Endothelial cell of umbilical vein (primary cell): ENCODE results near the gene PLEKHA7. TPM values are rescaled to one million over a fixed set of nuclear protein-coding genes. Genes with fewer than 3 reads are reported as not detected.

Experiments
- BruUV-seq: library from RNA; stranded (reverse); fragments of 400-500 nt; replicated peaks from 2 replicates; lab custom pipeline; 2021; lab: Mats Ljungman, UMichigan
- CTCF ChIA-PET: fragments of 300-600, 350-600 bp; sonication (Branson Sonifier 250); formaldehyde crosslinking; loops from one replicate; lab custom pipeline; 2021; ENCODE audit warnings: antibody characterized with exemption, inconsistent platforms; lab: Charles Lee
- POLR2A ChIA-PET: fragments of 300-600, 350-600 bp; sonication (Branson Sonifier 250); formaldehyde crosslinking; loops from one replicate; lab custom pipeline; 2021; ENCODE audit warnings: antibody characterized with exemption, inconsistent platforms; lab: Charles Lee
- DNase-seq: peaks from one replicate; pipeline ENCODE4 v3.0.0-alpha.2; 2011; ENCODE audit warnings: low read depth, low spot score
- FAIRE-seq: peaks from 2 replicates; lab custom pipeline; 2011; peaks lifted over from hg19 to GRCh38; lab: Jason Lieb, UNC
- H2AFZ ChIP-seq: 2 replicates; pipeline ENCODE4 v1.6.0; 2012; ENCODE audit warnings: low read depth, low read length, control low read depth, inconsistent platforms
- H3K27ac ChIP-seq: 2 replicates; pipeline ENCODE4 v1.5.1; 2011; ENCODE audit warnings: low read depth, mild to moderate bottlenecking, control low read depth, low read length, moderate library complexity; ENCODE audit not compliant: insufficient read depth
- H3K27me3 ChIP-seq, 2 experiments: 2 replicates each; pipeline versions ENCODE4 v1.6.0 to v1.6.1; 2011; ENCODE audit warnings: low read length in 2 of 2, mixed read lengths in 1 of 2; ENCODE audit not compliant: control insufficient read depth in 2 of 2, insufficient read depth in 2 of 2
- H3K36me3 ChIP-seq, 2 experiments: 2 replicates in 1 of 2; 3 replicates in 1 of 2; pipeline ENCODE4 v1.5.1; 2011; ENCODE audit warnings: low read length in 2 of 2, mild to moderate bottlenecking in 1 of 2, moderate library complexity in 1 of 2; ENCODE audit not compliant: control insufficient read depth in 2 of 2, insufficient read depth in 2 of 2; ENCODE audit errors: extremely low read depth in 1 of 2
- H3K4me1 ChIP-seq: 3 replicates; pipeline ENCODE4 v1.5.1; 2011; ENCODE audit warnings: mild to moderate bottlenecking, low read length; ENCODE audit not compliant: control insufficient read depth, insufficient read depth; ENCODE audit errors: extremely low read depth
- H3K4me2 ChIP-seq: 2 replicates; pipeline ENCODE4 v1.6.1; 2011; ENCODE audit warnings: low read length, control low read depth, mixed read lengths; ENCODE audit not compliant: insufficient read depth
- H3K4me3 ChIP-seq, 3 experiments: fragments of 200-600 bp in 1 of 3; sonication (generic), shearing (Covaris generic) in 1 of 3; replicated peaks in 1 of 3; 2 replicates each; pipeline ENCODE4 v1.5.1; 2011 to 2016; ENCODE audit warnings: control low read depth in 3 of 3, low read length in 3 of 3, mild to moderate bottlenecking in 2 of 3, inconsistent platforms in 1 of 3, low read depth in 1 of 3, moderate library complexity in 1 of 3; ENCODE audit not compliant: insufficient read depth in 1 of 3
- H3K79me2 ChIP-seq: 2 replicates; pipeline ENCODE4 v1.6.0; 2012; ENCODE audit warnings: low read length, inconsistent platforms; ENCODE audit not compliant: control insufficient read depth, insufficient read depth
- H3K9ac ChIP-seq: replicated peaks from 2 replicates; pipeline ENCODE3; 2011; ENCODE audit warnings: low read length, control low read depth; ENCODE audit not compliant: insufficient read depth; ENCODE audit errors: extremely low read depth
- H3K9me1 ChIP-seq: replicated peaks from 3 replicates; pipeline ENCODE4 v1.6.0; 2011; ENCODE audit warnings: mild to moderate bottlenecking, low read length; ENCODE audit not compliant: control insufficient read depth, insufficient read depth; ENCODE audit errors: extremely low read depth
- H3K9me3 ChIP-seq: replicated peaks from 2 replicates; pipeline ENCODE4 v1.5.1; 2012; ENCODE audit warnings: low read length, inconsistent platforms; ENCODE audit not compliant: control insufficient read depth, insufficient read depth
- H4K20me1 ChIP-seq: replicated peaks from 2 replicates; pipeline ENCODE3; 2011; ENCODE audit warnings: mild to moderate bottlenecking, low read length; ENCODE audit not compliant: control insufficient read depth, insufficient read depth; ENCODE audit errors: extremely low read depth
- CTCF ChIP-seq, 2 donors: IDR thresholded peaks; 1 replicate in 1 of 2; 2 replicates in 1 of 2; pipeline ENCODE4 v1.5.1; 2011; ENCODE audit warnings: low read length in 2 of 2, mild to moderate bottlenecking in 2 of 2, moderate library complexity in 2 of 2, control low read depth in 1 of 2, inconsistent platforms in 1 of 2, low read depth in 1 of 2; ENCODE audit not compliant: insufficient read depth in 1 of 2; ENCODE audit errors: extremely low read depth in 1 of 2
- EZH2 ChIP-seq: IDR thresholded peaks from 2 replicates; pipeline ENCODE4 v1.6.1; 2012; ENCODE audit warnings: borderline replicate concordance, low read depth, mild to moderate bottlenecking, moderate library complexity, low read length, inconsistent platforms; ENCODE audit not compliant: severe bottlenecking
- FOS ChIP-seq: IDR thresholded peaks from 2 replicates; pipeline ENCODE4 v1.6.1; 2011; ENCODE audit warnings: mild to moderate bottlenecking, low read length, moderate library complexity, borderline replicate concordance; ENCODE audit not compliant: insufficient read depth
- GATA2 ChIP-seq: IDR thresholded peaks from 2 replicates; pipeline ENCODE4 v1.7.0; 2011; ENCODE audit warnings: low read depth, mild to moderate bottlenecking, moderate library complexity, mixed read lengths, low read length; ENCODE audit not compliant: insufficient read length, insufficient read depth
- JUN ChIP-seq: IDR thresholded peaks from 2 replicates; pipeline ENCODE4 v1.6.1; 2011; ENCODE audit warnings: borderline replicate concordance, low read depth; ENCODE audit not compliant: insufficient read length, insufficient read depth
- MAX ChIP-seq: IDR thresholded peaks from 2 replicates; pipeline ENCODE4 v1.6.1; 2011; ENCODE audit not compliant: insufficient read depth, insufficient read length
- MYC ChIP-seq: IDR thresholded peaks from one replicate; pipeline ENCODE4 v1.6.1; 2011; ENCODE audit warnings: mild to moderate bottlenecking, low read depth, low read length
- POLR2A ChIP-seq: IDR thresholded peaks from 2 replicates; pipeline ENCODE4 v1.6.1; 2012; ENCODE audit warnings: low read depth, mild to moderate bottlenecking, control low read depth, low read length
- POLR2AphosphoS5 ChIP-seq: IDR thresholded peaks from 2 replicates; pipeline ENCODE4 v1.6.1; 2012; ENCODE audit warnings: low read depth, mild to moderate bottlenecking, control low read depth, low read length, moderate library complexity; ENCODE audit not compliant: insufficient read depth
- dilution Hi-C: fragments of 300-500 bp; cut with MboI; formaldehyde crosslinking; loops from one replicate; pipeline ENCODE4 v1.15.0; 2019; ENCODE audit warnings: low sequenced_read_pairs; ENCODE audit not compliant: extremely low pct_ligation_motif_present
- intact Hi-C: fragments of 100-400 bp; cut with micrococcal nuclease; formaldehyde crosslinking; loops from one replicate; pipeline ENCODE4 v1.10.0; 2022
- polyA plus RNA-seq, 4 experiments: library from polyadenylated mRNA; depleted of rRNA in 3 of 4; stranded (reverse) in 3 of 4; unstranded in 1 of 4; fragments of >200 nt; gene quantifications; 2 replicates each; pipeline versions ENCODE4 v1.2.1 to v1.2.3, GENCODE V29; 2011 to 2012; ENCODE audit warnings: missing spikeins in 1 of 4
- total RNA-seq: library from RNA; stranded (reverse); gene quantifications from 2 replicates; pipeline ENCODE4 v1.2.3, GENCODE V29; 2021

The PLEKHA7 gene
- total and polyA plus RNA-seq, 2 donors (not counting 3 experiments of a cell fraction or from before 2014, with no cell fraction given): 1.7 to 3.8 TPM

DNA sequence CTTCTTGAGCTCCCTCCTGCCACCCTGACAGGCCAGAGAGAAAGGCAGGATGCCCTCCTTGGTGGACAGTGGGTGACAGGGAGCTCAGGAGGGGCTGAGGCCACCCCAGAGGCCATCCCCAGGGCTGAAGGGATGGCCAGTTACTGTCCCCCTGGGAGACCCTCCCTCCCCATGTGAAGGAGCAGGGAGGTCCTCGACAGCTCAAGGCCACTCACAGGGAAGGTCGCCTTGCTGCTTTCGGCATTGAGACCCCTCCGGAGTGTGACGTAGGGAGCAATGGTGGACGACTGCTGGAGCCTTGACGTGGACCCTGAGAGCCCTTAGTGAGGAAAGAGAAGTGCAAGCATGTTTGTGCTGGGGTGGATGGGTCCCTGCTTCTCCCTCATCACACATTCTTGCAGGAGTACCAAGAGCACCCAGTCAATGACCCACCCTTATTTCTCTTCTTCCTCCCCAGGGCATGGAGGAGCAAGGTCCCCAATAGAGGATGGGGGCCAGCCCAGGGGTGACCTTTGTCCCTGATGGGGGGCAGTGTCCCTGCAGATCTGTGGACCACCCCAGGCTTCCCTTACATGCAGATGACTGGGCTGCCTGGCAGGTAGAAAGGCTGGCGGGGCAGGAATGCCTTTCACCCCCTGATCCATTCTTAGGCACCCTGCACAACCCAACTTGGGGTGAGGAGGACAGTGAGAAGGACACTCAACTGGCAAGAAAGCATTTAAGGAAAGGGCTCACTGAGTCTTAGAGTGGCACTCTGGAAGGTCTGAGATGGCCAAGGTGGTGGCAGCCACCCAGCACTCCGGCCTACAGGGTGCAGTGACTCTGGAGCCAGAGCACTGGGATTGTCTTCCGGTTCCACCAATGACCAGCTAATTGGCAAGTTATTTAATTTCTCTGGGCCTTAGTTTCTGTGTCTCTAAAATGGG lies 224.4 kb downstream of the PLEKHA7 start:
- intact Hi-C loops (loop anchor here (2.0 to 10.0 kb wide), 6 partner anchors 51 to 595 kb away; partner anchors contain the start of genes C11orf58, KCNJ11 and NCR3LG1), dilution Hi-C loops (no loop called here)
- Histone ChIP-seq H3K27me3 (no peaks in the 10 kb centered on the region), H4K20me1 (no peaks in the 10 kb centered on the region), H2AFZ (no peak overlapping the region), H3K4me1 (peaks cover 65% of the 10 kb centered on the region), H3K9me1 (no peaks in the 10 kb centered on the region), H3K9ac (no peak overlapping the region), H3K4me3 (no peak overlapping the region), H3K9me3 (no peaks in the 10 kb centered on the region), H3K79me2 (no peaks in the 10 kb centered on the region), H3K27ac (no peak overlapping the region), H3K4me2 (no peak overlapping the region), H3K36me3 (no peaks in the 10 kb centered on the region)
- DNase-seq: no peak
- FAIRE-seq: no peak
- POLR2A ChIA-PET: no interaction called here
- no TSS peak for BruUV-seq
- CTCF ChIA-PET: interaction anchor here (0.7 to 5.3 kb wide), 4 partner anchors 20 to 274 kb away, joined by 3 to 64 read pairs (median 15); no protein-coding TSS in a partner anchor
- TF ChIP-seq MYC (no peak), GATA2 (no peak), POLR2AphosphoS5 (no peak), EZH2 (no peak), MAX (no peak), POLR2A (no peak), FOS (no peak), JUN (no peak), CTCF (IDR thresholded peaks at IDR 0.05; ENCODE audit: extremely low read depth in 1 of 2, insufficient read depth in 1 of 2, low read depth in 1 of 2, low read length in 2 of 2) (no peak)
